ENCODE data around the gene GOLGA6C.
"Not testable (repeated sequence)": the region's sequence is repeated elsewhere in the genome, so short reads cannot be mapped to it uniquely, and the experiment has no call there.

Gene GOLGA6C

DNA sequence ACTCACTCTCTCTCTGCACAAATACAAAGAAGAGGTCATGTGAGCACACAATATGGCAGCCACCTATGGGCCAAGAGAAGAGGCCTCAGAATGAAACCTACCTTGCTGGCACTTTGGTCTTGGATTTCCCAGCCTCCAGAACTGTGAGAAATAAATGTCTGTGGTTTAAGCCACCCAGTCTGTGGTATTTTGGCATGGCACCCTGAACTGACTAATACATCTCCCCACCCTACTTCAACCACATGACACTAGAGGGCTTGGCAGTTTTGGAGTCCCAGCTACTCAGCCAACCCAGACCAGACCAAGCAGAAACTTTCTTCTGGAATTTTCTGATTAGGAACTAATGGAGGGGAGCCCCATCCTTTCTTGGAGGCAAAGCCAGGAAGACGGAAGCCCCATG, 54.4 kb downstream of the GOLGA6C start:
- ATAC-seq = not testable (repeated sequence)

GRCh38 chr15:75313116-75313845, 55.1 kb downstream of the GOLGA6C start:
- no peak for ATAC-seq
- no peak for TF ChIP-seq BACH2 (CRISPR knock-in tag; IDR thresholded peaks at IDR 0.05; ENCODE audit: borderline replicate concordance)
- TF ChIP-seq ISL1 (CRISPR knock-in tag; IDR thresholded peaks at IDR 0.05) = no peak
- TF ChIP-seq ZFP3 (CRISPR knock-in tag; IDR thresholded peaks at IDR 0.05) = no peak
- no peak for TF ChIP-seq PPARA (CRISPR knock-in tag; IDR thresholded peaks at IDR 0.05; ENCODE audit: borderline replicate concordance)
- no peak for TF ChIP-seq ARNTL (CRISPR knock-in tag; IDR thresholded peaks at IDR 0.05; ENCODE audit: borderline replicate concordance, low read depth)
- TF ChIP-seq, protein P1, sequence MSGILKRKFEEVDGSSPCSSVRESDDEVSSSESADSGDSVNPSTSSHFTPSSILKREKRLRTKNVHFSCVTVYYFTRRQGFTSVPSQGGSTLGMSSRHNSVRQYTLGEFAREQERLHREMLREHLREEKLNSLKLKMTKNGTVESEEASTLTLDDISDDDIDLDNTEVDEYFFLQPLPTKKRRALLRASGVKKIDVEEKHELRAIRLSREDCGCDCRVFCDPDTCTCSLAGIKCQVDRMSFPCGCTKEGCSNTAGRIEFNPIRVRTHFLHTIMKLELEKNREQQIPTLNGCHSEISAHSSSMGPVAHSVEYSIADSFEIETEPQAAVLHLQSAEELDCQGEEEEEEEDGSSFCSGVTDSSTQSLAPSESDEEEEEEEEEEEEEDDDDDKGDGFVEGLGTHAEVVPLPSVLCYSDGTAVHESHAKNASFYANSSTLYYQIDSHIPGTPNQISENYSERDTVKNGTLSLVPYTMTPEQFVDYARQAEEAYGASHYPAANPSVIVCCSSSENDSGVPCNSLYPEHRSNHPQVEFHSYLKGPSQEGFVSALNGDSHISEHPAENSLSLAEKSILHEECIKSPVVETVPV (CRISPR knock-in tag; IDR thresholded peaks at IDR 0.05) = no peak
- TF ChIP-seq ZNF565 (CRISPR knock-in tag; conservative IDR thresholded peaks at IDR 0.05; ENCODE audit: low read depth) = no peak
- no peak for TF ChIP-seq ZC3H10 (CRISPR knock-in tag; IDR thresholded peaks at IDR 0.05)
- no peak for TF ChIP-seq OSR1 (CRISPR knock-in tag; IDR thresholded peaks at IDR 0.05)
- TF ChIP-seq, protein P2, sequence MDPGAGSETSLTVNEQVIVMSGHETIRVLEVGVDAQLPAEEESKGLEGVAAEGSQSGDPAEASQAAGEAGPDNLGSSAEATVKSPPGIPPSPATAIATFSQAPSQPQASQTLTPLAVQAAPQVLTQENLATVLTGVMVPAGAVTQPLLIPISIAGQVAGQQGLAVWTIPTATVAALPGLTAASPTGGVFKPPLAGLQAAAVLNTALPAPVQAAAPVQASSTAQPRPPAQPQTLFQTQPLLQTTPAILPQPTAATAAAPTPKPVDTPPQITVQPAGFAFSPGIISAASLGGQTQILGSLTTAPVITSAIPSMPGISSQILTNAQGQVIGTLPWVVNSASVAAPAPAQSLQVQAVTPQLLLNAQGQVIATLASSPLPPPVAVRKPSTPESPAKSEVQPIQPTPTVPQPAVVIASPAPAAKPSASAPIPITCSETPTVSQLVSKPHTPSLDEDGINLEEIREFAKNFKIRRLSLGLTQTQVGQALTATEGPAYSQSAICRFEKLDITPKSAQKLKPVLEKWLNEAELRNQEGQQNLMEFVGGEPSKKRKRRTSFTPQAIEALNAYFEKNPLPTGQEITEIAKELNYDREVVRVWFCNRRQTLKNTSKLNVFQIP (CRISPR knock-in tag; IDR thresholded peaks at IDR 0.05; ENCODE audit: borderline replicate concordance, low read depth) = no peak
- no peak for TF ChIP-seq CREB5 (CRISPR knock-in tag; IDR thresholded peaks at IDR 0.05; ENCODE audit: low read depth)
- TF ChIP-seq TCF4 (CRISPR knock-in tag; IDR thresholded peaks at IDR 0.05; ENCODE audit: borderline replicate concordance) = no peak
- no peak for TF ChIP-seq SNAI2 (CRISPR knock-in tag; IDR thresholded peaks at IDR 0.05)
- no peak for TF ChIP-seq ESRRG (CRISPR knock-in tag; IDR thresholded peaks at IDR 0.05)
- TF ChIP-seq ZFP30 (CRISPR knock-in tag; IDR thresholded peaks at IDR 0.05) = no peak
- no peak for TF ChIP-seq RARB (CRISPR knock-in tag; IDR thresholded peaks at IDR 0.05)
- TF ChIP-seq ZNF70 (CRISPR knock-in tag; IDR thresholded peaks at IDR 0.05) = no peak
- TF ChIP-seq ZNF8 (CRISPR knock-in tag; IDR thresholded peaks at IDR 0.05) = no peak
- no peak for TF ChIP-seq TOX (CRISPR knock-in tag; IDR thresholded peaks at IDR 0.05; ENCODE audit: borderline replicate concordance)
- TF ChIP-seq, protein P3, sequence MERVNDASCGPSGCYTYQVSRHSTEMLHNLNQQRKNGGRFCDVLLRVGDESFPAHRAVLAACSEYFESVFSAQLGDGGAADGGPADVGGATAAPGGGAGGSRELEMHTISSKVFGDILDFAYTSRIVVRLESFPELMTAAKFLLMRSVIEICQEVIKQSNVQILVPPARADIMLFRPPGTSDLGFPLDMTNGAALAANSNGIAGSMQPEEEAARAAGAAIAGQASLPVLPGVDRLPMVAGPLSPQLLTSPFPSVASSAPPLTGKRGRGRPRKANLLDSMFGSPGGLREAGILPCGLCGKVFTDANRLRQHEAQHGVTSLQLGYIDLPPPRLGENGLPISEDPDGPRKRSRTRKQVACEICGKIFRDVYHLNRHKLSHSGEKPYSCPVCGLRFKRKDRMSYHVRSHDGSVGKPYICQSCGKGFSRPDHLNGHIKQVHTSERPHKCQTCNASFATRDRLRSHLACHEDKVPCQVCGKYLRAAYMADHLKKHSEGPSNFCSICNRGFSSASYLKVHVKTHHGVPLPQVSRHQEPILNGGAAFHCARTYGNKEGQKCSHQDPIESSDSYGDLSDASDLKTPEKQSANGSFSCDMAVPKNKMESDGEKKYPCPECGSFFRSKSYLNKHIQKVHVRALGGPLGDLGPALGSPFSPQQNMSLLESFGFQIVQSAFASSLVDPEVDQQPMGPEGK (CRISPR knock-in tag; IDR thresholded peaks at IDR 0.05; ENCODE audit: borderline replicate concordance) = no peak

- ATAC-seq = no peak
- no peak for TF ChIP-seq GLIS3 (CRISPR knock-in tag; IDR thresholded peaks at IDR 0.05)
Measured at GRCh38 chr15:75314552-75315290, 56.6 kb downstream of the GOLGA6C start.

DNA sequence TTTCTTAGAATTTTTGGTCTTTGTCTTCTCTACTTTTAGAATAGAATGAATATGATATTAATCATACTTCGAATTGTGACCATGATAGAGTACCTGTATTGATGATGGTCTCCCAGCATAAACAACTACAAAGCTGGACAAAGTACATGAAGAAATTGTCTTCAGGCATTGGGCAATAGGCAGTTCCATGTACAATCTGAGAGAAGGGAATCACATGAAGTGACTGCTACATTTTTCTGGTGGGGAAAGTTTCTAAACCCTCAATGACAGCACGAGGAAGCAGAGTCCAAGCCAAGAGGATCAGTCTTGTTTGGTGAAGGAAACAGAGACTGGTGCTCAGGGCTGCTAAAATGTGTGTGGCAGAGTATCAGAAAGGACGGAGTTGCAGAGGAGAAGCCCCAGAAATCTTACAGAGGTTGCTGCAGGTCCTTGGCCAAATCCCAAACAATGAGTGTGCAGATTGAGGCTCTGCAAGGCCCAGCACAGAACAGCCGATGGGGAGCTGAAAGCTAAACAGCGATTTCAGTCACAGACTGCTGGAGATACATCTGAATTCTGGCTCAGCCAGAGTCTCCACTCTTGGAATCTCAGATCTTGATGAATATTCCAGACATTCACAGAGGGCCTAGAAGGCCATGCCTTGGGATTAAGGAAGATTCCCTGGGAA, 61.2 kb downstream of the GOLGA6C start:
- ATAC-seq = not testable (repeated sequence)
